DMS53 treated with DMSO at 0.1 percent for 48 hours (cell line): Measurements from ENCODE around the gene FOXF1.

Source experiments
- DNase-seq: peaks from one replicate; lab custom pipeline; 2025; ENCODE audit not compliant: unreplicated experiment; lab: John Stamatoyannopoulos, UW

The FOXF1 gene

GRCh38 chr16:86510465-86511261 is at the start of gene FOXF1:
Gene FOXF1, plus strand, starts transcription at chr16:86510527. Its CDS starts 43 bp downstream, at chr16:86510570.
- no peak for DNase-seq

GRCh38 chr16:86461037-86461436 is 49.3 kb upstream of the FOXF1 start:
- no peak for DNase-seq

GRCh38 chr16:86462334-86463084 is 47.8 kb upstream of the FOXF1 start:
- DNase-seq, result no peak

- no peak for DNase-seq
These were observed 46.3 kb upstream of the FOXF1 start for GRCh38 chr16:86464044-86464443.

DNA sequence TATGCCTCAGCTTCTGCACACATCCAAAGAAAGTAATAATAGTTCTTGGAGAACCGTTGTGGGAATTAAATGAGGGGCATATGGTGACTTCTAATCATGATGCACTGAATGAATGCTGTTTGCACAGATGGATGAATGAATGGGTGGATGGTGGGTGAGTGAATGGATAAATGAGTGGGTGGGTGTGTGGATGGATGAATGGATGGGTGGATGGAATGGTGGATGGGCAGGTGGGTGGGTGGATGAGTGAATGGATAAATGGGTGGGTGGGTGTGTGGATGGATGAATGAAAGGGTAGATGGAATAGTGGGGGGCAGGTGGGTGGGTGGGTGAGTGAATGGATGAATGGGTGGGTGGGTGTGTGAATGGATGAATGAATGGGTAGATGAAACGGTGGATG is 44.9 kb upstream of the FOXF1 start:
- no peak for DNase-seq

- no peak for DNase-seq
These were observed 43.5 kb upstream of the FOXF1 start for GRCh38 chr16:86466696-86467406.

- DNase-seq, result no peak
These were observed 42.8 kb upstream of the FOXF1 start for GRCh38 chr16:86467490-86467889.

DNA sequence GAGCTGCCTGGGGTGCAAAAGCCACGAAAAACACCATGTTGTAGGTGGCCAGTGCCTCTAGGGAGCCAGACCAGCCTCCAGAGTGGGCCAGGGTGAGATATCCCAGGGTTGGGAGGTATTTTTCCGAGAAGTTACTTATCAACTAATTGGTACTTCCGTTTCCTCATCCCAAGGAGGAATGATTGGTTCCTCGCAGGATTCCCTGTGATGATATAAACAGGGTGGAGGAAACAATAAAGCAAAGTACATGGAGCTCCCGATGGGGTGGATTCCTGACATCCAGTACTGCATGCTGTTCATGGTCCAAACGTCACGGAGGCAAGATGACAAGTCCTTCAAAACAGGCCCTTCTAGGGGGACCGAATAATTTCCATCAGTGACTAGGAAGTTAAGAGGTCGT is 39.4 kb upstream of the FOXF1 start:
- no peak for DNase-seq

DNA sequence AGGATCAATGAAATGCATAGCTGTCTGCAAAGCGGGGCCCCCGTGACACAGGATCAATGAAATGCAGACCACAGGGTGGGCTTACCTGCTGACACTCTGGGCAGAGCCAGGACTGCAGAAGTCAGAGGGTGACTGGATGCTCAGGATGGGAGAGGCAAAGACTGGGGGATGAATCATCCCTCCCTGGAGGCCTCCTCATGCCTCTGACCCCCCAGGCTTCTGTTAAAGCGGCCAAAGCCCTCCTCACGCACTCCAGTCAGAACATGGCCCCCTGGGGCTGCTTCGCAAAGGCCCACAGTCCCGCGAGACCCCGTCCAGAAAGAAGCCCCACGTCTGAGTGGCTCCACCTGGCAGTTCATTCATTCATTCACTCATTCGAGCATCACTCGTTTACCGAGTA is 38.4 kb upstream of the FOXF1 start:
- no peak for DNase-seq

DNA sequence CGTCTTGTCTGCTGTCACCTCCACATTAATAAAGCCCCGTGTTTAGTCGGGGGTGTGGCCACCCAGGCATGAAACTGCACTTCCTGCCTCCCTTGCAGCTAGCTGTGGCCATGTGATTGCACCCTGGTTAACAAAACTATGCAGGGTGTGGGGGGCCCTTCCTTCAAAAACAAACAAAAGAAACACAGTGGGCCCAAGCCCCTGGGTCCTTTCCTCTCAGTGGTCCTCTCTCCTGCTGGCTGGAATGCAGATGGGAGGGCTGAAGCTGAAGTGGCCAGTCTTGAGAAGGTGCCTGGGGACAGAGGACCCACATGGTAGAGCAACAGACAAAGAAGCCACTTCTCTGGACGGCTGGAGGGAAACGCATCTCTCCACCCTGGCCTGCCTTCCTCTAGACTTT is 38.0 kb upstream of the FOXF1 start:
- DNase-seq, result no peak

- DNase-seq, result no peak
These were observed 33.3 kb upstream of the FOXF1 start for GRCh38 chr16:86476956-86477534.

GRCh38 chr16:86477642-86478041 is 32.7 kb upstream of the FOXF1 start:
- no peak for DNase-seq

- no peak for DNase-seq
These were observed 31.5 kb upstream of the FOXF1 start for GRCh38 chr16:86478779-86479178.

DNA sequence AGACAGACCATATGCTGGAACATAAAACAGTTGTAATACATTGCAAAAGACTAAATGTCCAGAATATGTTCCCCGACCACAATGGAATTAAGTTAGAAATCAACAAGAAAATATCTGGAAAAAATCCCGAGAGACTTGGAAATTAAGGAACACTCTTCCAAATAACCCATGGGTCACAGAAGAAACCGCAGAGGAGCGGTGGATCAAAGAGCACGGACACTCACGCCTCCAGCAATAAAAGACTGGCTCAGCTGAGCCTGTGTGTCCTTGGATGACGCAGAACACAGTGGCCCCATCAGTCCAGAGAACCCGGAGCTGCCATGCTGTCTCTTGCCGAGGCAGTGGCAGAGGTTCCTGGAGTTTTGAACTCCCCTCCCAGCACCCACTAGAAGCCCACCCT is 30.9 kb upstream of the FOXF1 start:
- DNase-seq, result no peak

DNA sequence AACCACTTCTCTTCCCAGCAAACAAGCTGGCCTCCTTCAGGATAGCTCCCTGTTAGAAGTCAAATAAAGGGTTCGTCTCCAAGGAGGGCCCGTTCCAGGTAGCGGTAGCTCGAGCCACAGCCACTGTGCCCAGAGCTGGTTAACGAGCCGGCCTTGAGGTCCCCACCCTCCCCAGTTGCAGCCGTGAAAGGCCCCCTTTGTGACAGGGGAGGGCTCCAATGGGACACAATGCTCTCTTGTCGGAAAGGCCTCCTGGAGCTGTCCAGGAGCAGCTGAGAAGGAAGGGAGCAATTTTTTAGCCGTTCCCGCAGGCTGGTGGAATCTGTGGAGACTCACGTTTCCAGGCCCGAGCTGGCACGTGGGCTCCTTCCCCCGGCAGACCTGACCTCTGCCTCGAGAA is 29.9 kb upstream of the FOXF1 start:
- no peak for DNase-seq

DNA sequence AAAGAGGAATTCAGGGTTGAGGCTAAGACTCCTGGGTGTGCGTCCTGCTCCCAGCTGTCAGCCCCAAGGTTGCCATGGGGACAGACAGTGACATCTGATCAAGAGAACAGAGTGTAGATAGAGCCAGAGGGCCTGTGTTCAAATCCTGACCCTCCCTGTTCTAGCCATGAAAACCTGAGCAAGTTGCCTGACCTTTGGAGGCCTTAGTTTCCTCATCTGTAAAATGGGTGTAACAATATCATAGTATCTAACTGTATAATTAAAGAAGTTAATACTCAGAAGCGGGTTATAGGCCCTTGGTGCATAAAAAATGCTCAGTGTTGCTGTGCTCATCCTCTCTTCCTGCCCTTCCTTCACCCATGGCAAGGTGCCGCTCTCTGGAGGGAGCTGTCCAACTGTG is 28.7 kb upstream of the FOXF1 start:
- no peak for DNase-seq

DNA sequence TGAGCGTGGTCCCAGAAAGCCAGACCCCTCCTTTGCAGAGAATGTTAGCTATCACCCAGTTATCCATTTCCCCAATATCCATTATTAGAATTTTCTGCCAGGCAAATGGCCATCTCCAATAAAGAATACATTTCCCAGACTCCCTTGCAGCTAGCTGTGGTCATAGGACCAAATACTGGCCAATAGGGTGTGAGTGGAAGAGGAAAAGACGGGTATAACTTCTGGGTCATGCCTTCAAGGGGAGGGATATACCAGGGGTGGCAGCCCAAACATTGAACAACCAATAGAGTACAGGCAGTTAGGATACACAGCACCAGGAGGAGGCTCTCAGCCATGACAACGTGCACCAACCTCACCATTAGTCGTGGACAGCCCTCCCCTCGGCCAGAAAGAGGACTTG is 26.1 kb upstream of the FOXF1 start:
- DNase-seq, result no peak

- no peak for DNase-seq
These were observed 24.6 kb upstream of the FOXF1 start for GRCh38 chr16:86485746-86486145.

- no peak for DNase-seq
These were observed 19.3 kb upstream of the FOXF1 start for GRCh38 chr16:86490859-86491639.

- no peak for DNase-seq
These were observed 18.7 kb upstream of the FOXF1 start for GRCh38 chr16:86491640-86492023.
